OCI-LY7 (cell line): ENCODE measurements around the gene ATP11C.

Experiments used
- CTCF ChIP-seq: fragments of 200-600 bp; sonication (generic); conservative IDR thresholded peaks from 2 replicates; pipeline ENCODE4 v1.5.1; 2014; ENCODE audit warnings: mild to moderate bottlenecking, antibody characterized with exemption, low read length, moderate library complexity, mixed read lengths
- EZH2phosphoT487 ChIP-seq: fragments of 200-600 bp; sonication (generic); IDR thresholded peaks from 2 replicates; pipeline ENCODE4 v1.6.1; 2018; ENCODE audit warnings: low read depth, borderline replicate concordance, mild to moderate bottlenecking, mixed run types, antibody characterized with exemption, low read length, moderate library complexity, mixed read lengths

GRCh38 chrX:139929876-139930275, 3.0 kb downstream of the ATP11C start:
- TF ChIP-seq CTCF (no peak), EZH2phosphoT487 (no peak)
